ENCODE data around the gene TYROBP. TPM values are rescaled to one million over a fixed set of nuclear protein-coding genes. Genes with fewer than 3 reads are reported as not detected.
A peak's percentile ranks its signal among the peaks of the same experiment; 100 is the strongest.

TYROBP gene
- total RNA-seq, 1 experiment from 2014 or later, result not detected

GRCh38 chr19:35932291-35932936, 24.3 kb upstream of the TYROBP start:
- BruUV-seq (replicated peaks), result no TSS peak
- Histone ChIP-seq H3K4me3 (ENCODE audit: low read depth in 2 of 2, low read length in 2 of 2) (no peak overlapping the region), H3K9me3 (ENCODE audit: control insufficient read depth, insufficient read depth, low read depth, low read length) (no peaks in the 10 kb centered on the region), H3K27ac (ENCODE audit: low read length) (no peak overlapping the region), H3K36me3 (ENCODE audit: control insufficient read depth, insufficient read depth, low read length) (no peaks in the 10 kb centered on the region), H3K4me1 (ENCODE audit: control insufficient read depth, insufficient read depth, low read length) (peaks cover 19% of the 10 kb centered on the region), H3K27me3 (ENCODE audit: control insufficient read depth, insufficient read depth, low read length) (no peaks in the 10 kb centered on the region)
- intact Hi-C loops (cut with micrococcal nuclease; ENCODE audit: unreplicated experiment) (no loop called here), in situ Hi-C loops (cut with HindIII; ENCODE audit: low pct_unique_long_range_greater_than_20kb, low sequenced_read_pairs) (no loop called here)
- TF ChIP-seq CTCF (IDR thresholded peaks at IDR 0.05), result no peak
- TF ChIP-seq, protein P1, sequence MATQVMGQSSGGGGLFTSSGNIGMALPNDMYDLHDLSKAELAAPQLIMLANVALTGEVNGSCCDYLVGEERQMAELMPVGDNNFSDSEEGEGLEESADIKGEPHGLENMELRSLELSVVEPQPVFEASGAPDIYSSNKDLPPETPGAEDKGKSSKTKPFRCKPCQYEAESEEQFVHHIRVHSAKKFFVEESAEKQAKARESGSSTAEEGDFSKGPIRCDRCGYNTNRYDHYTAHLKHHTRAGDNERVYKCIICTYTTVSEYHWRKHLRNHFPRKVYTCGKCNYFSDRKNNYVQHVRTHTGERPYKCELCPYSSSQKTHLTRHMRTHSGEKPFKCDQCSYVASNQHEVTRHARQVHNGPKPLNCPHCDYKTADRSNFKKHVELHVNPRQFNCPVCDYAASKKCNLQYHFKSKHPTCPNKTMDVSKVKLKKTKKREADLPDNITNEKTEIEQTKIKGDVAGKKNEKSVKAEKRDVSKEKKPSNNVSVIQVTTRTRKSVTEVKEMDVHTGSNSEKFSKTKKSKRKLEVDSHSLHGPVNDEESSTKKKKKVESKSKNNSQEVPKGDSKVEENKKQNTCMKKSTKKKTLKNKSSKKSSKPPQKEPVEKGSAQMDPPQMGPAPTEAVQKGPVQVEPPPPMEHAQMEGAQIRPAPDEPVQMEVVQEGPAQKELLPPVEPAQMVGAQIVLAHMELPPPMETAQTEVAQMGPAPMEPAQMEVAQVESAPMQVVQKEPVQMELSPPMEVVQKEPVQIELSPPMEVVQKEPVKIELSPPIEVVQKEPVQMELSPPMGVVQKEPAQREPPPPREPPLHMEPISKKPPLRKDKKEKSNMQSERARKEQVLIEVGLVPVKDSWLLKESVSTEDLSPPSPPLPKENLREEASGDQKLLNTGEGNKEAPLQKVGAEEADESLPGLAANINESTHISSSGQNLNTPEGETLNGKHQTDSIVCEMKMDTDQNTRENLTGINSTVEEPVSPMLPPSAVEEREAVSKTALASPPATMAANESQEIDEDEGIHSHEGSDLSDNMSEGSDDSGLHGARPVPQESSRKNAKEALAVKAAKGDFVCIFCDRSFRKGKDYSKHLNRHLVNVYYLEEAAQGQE (IDR thresholded peaks at IDR 0.05; ENCODE audit: insufficient read depth in 1 of 2, low read depth in 2 of 2, low read length in 1 of 2), result no peak
- TF ChIP-seq TCF7L2 (IDR thresholded peaks at IDR 0.05; ENCODE audit: low read depth, low read length), result no peak
- no peak for TF ChIP-seq POLR2AphosphoS5 (IDR thresholded peaks at IDR 0.05; ENCODE audit: low read depth, low read length)
- TF ChIP-seq SIN3A (IDR thresholded peaks at IDR 0.05; ENCODE audit: borderline replicate concordance, insufficient read depth, low read depth, low read length), result no peak
- ChIA-PET CTCF (interaction anchor here (0.8 kb wide), 1 partner anchor 51 kb away, joined by 3 read pairs; no protein-coding TSS in a partner anchor), POLR2A (interaction anchor here (0.6 to 0.7 kb wide), 2 partner anchors 14 to 309 kb away, joined by 4 to 7 read pairs; no protein-coding TSS in a partner anchor)
- no peak for ATAC-seq
- no peak for DNase-seq (ENCODE audit: low read depth, low spot score)

- intact Hi-C loops (cut with micrococcal nuclease; ENCODE audit: unreplicated experiment) (loop anchor here (1.0 kb wide), 1 partner anchor 50 kb away; no protein-coding TSS in a partner anchor), in situ Hi-C loops (cut with HindIII; ENCODE audit: low pct_unique_long_range_greater_than_20kb, low sequenced_read_pairs) (no loop called here)
- no TSS peak for BruUV-seq (replicated peaks)
- CTCF ChIA-PET, result interaction anchor here (0.8 to 0.9 kb wide), 2 partner anchors 48 to 50 kb away, joined by 3 to 7 read pairs; no protein-coding TSS in a partner anchor
- H3K9me3 ChIP-seq (ENCODE audit: control insufficient read depth, insufficient read depth, low read depth, low read length), result no peaks in the 10 kb centered on the region
- H3K4me3 ChIP-seq (ENCODE audit: low read depth in 2 of 2, low read length in 2 of 2), result peak overlapping the region; percentile 14 to 45; a peak in 3 of 4 replicates
- POLR2A ChIA-PET, result interaction anchor here (1.0 kb wide), 1 partner anchor 52 kb away, joined by 3 read pairs; no protein-coding TSS in a partner anchor
- H3K27me3 ChIP-seq (ENCODE audit: control insufficient read depth, insufficient read depth, low read length), result no peaks in the 10 kb centered on the region
- peak; percentile 10 for ATAC-seq
- no peak overlapping the region for H3K27ac ChIP-seq (ENCODE audit: low read length)
- H3K4me1 ChIP-seq (ENCODE audit: control insufficient read depth, insufficient read depth, low read length), result peaks cover 14% of the 10 kb centered on the region
- TF ChIP-seq CTCF (IDR thresholded peaks at IDR 0.05) (no peak; the same call in 1 of the 2 replicates), POLR2AphosphoS5 (IDR thresholded peaks at IDR 0.05; ENCODE audit: low read depth, low read length) (no peak), TCF7L2 (IDR thresholded peaks at IDR 0.05; ENCODE audit: low read depth, low read length) (no peak), SIN3A (IDR thresholded peaks at IDR 0.05; ENCODE audit: borderline replicate concordance, insufficient read depth, low read depth, low read length) (no peak)
- TF ChIP-seq, protein P1 (IDR thresholded peaks at IDR 0.05; ENCODE audit: insufficient read depth in 1 of 2, low read depth in 2 of 2, low read length in 1 of 2), result no peak
- no peak for DNase-seq (ENCODE audit: low read depth, low spot score)
- H3K36me3 ChIP-seq (ENCODE audit: control insufficient read depth, insufficient read depth, low read length), result no peaks in the 10 kb centered on the region
Measured at GRCh38 chr19:35931874-35932202, 23.7 kb upstream of the TYROBP start.
